HG03575 (cell line): ENCODE data around the gene KASH5.

Source experiments
- ATAC-seq: cut with Tn5 transposase; IDR thresholded peaks from one replicate; pipeline ENCODE4 v1.9.1; 2021; ENCODE audit not compliant: unreplicated experiment, insufficient number of reproducible peaks, low FRiP score; ENCODE audit errors: extremely low read depth

Gene KASH5

DNA sequence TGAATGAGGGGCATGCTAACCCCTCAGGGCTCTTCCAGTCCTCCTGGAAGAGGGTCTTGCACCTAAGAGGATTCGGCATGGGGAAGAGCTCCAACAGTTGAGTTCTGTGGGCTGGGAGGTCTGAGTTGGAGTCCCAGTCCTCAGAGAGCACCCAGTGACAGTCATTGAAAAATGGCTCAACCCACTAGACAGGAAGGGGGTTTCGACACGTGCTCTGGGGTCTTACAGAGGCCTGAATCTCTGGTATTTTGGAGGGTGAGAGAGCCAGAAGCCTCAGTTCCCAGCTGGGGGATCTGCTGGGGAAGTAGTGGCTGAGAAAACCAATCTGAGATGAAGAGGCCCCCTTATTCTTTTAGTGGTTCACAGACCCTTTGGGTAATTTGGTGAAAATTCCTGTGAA is 26.2 kb downstream of the KASH5 start:
- no peak for ATAC-seq

DNA sequence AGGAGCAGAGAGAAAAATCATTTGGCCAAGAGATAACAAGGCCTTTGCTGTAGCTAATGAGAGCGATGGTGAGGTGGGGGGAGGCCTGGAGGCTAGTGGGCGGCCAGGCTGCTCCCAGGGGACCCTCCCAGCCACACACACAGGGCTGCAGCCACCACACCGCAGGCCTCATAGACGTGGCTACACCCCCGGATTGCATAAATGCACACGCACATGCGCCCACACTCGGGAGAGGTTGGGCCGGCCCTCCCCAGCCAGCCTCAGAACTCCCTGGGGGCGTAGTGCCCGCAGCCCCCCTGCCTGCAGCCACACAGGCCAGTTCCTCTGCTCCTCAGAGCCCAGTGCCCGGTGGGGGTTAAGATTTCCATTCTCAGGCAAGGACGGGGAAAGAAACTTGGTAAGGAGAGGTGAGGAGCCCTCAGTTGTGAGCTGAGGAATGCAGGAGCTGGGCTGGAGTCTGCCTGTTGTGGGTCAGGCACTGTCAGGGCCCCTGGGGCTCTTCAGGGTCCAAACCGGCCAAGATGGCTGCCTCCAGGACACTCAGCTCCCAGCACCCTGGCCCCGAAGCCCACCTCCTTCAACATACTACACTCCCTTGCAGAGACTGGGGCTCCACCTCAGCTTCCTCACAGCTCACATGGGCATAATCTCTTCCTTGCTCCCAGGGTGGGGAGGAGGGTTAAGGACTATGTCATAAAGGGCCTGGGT is 27.2 kb downstream of the KASH5 start:
- no peak for ATAC-seq

DNA sequence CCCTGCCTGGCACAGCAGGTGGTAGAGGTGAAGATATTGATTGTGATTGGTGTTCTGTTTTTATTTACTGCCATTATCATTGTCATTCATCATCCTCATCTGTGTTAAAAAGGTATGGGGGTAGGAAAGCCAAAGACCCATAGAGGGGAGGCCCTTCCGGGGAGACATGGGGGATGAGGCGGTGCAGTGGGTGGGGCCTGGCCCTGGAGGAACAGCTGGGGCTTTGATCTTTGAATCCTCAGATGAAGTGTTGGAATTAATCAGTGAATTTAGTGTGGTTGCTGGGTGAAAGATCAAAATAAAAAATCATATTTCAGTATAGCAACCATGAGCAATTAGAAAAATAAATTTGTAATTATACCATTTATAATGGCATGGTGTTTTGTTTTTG is 27.8 kb downstream of the KASH5 start:
- no peak for ATAC-seq

DNA sequence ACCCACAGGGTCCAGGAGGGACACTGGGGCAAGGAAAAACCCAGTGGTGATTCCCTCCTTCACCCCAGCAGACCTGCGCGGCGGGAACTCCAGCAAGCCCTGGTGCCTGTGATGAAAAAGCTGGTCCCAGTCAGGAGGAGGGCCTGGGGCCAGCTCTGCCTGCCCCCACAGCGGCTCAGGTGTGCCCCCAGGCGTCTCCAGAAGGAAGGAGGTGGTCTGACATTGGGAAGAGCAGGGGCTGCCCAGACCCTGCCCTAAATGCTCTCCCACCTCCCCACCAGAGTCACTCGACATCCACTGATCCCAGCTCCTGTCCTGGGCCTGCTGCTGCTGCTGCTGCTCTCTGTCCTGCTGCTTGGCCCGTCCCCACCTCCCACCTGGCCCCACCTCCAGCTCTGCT is 29.0 kb downstream of the KASH5 start:
- ATAC-seq, result no peak

DNA sequence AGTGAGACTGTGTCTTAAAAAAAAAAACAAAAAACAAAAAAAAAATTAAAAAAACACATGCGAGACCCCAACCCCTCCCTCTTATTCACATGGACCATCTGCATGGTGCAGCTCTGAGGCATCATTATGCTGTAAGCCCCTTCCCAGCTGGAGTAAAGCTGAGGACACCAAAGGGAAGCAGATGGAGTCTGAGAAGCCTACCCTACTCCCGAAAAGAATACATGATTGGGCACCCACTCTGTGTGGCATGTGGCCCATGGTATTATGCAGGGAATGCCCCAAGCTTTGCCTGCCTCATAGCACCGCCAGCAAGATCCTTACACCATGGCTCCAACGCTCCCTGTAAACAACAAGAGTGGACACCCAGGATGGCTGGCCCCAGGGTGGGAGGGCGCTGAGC is 30.5 kb downstream of the KASH5 start:
- no peak for ATAC-seq

DNA sequence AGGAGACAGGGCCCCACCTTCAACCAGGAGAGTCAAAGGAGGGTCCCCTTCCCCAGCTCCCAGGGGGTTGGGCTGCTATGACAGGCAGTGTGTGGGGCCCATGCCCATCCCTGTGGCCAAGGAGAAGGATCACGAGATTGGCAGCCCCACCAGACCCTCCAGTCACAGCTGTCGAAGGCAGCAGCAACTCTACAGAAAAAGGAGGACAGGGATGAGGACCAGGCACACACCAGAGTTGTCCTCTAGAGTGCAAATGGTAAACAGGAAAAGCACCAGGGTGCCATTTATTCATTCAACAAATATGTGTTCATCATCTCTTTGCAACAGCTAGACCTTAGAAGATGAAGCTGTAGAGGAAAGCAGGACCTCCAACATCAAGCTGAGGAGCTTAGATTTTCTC is 31.1 kb downstream of the KASH5 start:
- no peak for ATAC-seq

DNA sequence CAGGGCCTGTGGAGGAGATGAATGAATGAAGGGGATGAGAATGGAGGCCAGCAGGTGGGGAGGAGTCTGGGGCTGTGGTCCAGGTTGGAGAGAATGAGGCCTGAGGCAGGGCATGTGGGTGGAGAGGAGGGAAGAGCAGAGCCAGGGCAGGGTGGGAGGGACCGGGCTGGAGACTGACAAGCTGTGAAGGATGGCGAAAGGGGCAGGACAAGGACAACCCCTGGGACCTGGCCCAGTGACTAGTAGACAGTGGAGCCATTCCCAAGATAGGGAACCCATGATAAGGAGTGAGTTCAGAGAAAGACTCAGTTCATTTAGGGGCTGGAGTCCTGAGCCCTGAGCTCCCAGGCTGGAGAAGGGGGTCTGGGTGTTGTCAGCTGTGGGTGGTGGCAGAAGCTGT is 32.2 kb downstream of the KASH5 start:
- no peak for ATAC-seq

DNA sequence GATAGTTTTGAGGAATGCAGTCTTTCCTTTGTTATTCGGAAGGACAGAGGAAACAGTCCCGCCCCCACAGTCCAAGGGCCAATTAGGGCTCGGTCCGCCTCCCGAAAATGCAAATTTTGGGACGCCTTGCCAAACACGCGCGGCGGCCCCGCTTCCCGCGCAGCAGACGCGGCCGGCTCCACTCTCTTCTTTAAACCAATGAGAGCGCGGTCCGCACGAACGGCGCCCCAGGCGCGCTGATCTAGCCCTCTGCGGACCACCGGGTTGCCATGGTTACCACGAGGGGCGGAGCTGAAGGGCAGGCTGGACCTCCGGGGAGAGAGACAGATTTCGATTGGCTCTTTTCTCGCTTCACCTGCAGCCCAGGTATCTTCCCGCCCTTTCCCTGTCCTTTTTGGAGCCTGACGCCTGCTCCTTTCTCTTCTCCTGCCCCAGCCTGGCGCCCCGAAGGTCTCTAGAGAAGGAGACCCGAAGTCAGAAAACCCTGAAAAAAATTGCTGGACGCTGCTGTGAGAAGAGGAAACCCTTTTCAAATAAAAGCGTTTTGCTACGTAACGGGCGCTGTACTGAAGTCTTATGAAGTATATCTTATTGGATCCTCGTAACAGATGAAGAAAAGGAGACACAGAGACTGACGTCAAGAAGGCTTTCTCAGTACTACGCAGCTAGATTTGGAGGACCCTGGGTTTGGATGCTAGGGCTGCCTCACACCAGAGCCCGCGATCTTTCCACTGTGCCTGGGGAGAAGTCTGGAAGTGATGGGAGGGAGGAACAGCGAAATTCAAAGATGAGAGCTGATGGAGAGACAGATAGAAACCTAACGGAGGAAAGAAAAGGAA is 33.2 kb downstream of the KASH5 start:
- ATAC-seq, result no peak

DNA sequence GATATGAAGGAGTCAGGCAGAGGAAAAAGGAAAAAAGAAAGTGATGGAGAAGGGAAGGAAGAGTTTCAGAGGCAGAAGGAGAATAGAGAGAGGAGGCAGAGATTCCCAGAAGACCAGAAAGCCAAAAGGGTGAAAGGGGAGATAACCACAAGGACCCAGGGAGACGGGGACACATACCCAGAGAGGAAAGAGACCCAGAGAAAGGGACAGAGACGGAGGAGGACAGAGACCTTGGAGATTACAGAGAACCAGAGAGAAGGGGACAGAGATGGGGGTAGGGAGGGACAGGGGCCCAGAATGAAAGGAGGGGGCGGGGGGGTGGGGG is 33.8 kb downstream of the KASH5 start:
- no peak for ATAC-seq

DNA sequence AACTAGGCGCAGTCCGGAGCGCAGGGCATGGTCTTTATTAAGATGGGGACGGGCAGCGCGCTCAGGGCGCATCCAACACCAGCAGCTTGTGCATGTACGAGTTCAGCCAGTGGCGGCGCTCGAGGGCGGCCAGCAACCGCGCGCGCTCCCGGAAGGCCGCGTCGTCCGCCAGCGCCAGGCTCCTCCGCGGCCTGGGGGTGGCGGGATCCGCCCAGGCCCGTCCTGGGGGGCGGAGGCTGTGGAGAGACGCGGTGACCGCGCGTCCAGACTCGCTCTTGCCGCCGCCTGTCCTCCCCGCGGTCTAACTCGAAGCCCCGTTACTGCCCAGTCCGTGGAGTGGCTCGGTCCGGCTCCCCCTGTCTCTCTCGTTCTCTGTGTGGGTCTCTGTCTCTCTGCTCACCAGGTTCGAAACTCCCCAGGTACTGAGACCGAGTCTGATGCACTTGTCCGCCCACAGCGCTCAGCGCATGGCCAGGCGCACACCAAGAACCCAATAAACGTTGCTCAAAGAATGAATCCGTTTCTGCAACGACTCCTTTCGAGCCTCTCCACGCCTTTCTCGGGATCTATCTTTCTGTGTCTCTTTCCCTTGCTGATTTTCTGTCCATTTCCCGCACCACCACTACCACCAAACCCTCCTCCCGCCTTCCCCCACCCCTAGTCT is 34.5 kb downstream of the KASH5 start:
- no peak for ATAC-seq

DNA sequence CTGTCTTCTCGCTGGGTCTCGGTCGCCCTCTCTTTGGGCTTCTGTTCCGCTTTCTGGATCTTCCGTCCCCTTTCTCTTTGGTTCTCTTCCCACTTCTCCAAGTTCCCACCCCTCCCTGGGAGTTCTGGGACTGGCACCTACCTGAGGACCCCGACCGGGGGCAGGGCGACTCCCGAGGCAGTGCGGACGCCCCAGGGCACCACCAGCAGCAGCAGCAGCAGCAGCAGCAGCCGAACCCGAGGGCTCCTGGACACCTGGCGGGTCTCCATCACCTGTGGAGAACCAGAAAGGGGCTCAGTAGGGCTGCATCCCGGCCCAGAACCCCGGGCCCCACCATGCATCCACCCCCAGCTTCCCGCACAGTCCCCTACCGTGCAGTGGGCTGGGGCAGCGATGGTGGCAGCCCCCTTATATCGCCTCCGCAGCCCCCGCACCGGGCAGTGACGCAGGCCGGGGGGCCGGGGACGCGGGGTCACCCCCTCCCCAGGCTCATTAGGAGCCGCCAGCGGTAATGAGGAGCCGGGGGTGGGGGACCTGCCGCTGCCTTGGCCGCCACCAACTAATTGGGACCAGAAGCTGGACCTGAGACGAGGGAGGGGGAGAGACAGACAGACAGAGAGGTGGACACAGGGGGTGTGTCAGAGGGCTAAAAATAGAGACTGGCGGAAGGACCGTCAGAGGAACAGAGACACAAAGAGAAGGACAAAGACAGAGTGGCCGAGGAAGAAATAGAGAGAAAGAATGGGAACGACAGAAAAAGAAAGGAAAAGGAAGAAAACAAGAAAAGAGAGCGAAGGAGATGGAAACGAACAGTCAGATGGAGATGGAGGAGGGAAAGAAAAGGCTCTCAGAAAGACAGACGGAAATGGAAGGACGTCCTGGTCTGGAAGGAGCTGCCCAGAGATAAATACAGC is 35.3 kb downstream of the KASH5 start, which contains the start of gene PTH2:
PTH2 (minus strand) TSS at position 371 of the 914 bp plus-strand sequence; CDS start at position 269, 102 bp downstream.
- no peak for ATAC-seq

DNA sequence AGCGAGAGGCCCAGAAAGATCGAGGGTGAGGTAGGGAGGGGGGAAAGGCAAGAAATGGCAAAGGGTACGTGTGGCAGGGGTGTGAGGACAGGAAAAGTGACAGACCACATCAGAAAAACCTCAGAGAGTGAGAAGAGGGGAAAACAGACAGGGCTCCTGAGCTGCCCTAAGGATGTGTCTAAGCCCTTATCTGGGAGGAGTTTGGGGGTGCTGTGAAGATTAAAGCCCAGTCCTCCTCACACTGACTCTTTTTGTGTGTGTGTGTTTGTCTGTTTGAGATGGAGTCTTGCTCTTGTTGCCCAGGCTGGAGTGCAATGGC is 35.9 kb downstream of the KASH5 start:
- no peak for ATAC-seq

DNA sequence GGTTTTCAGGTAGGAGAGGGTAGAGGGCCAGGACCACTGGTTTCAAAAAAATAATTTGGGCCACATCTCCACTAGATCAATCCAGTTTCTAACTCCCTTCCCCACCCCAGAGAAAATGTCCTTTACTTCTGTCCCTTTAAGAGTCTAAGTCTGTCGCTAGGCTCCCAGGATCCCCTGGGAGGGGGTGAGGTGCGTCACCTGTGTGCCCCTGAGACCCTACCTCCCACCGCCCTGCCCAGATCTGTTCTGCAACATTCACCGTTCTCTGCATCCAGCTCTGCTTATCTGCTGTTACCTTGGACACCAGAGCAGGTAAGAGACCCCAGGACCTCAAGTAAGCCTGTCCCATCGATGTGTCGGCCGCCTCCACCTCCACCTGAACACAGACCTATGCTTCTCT is 37.1 kb downstream of the KASH5 start, which contains the start of gene GFY:
GFY (plus strand) TSS at position 211 of the 400 bp plus-strand sequence. CDS start 1,043 bp downstream, outside the sequence.
- no peak for ATAC-seq

DNA sequence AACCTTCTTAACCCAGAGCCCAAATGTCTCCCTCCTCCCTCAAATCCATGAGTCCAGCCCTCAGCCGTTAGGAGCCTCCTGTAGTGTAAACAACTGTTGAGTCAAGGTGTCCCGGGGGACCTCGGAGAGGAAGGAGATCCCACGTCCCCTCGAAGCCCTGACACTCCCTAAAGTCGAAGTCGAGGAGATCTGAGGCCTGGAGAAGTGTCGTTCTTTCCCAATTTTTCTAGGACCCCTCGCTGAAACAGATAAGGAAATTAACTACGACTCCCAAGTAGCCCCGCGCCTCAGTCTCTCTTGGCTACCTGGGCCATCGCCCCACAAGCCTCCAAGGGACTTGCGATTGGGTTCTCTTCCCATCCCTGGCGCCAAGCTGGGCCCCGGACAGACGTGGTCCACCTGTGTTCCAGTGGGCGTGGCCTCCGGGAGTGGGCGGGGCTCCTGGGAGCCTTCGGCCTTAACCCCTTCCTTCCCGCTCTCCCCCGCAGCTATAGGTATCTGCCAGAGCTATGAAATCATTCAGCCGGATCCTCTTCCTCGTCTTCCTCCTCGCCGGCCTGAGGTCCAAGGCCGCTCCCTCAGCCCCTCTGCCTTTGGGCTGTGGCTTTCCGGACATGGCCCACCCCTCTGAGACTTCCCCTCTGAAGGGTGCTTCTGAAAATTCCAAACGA is 38.0 kb downstream of the KASH5 start:
- ATAC-seq, result no peak

DNA sequence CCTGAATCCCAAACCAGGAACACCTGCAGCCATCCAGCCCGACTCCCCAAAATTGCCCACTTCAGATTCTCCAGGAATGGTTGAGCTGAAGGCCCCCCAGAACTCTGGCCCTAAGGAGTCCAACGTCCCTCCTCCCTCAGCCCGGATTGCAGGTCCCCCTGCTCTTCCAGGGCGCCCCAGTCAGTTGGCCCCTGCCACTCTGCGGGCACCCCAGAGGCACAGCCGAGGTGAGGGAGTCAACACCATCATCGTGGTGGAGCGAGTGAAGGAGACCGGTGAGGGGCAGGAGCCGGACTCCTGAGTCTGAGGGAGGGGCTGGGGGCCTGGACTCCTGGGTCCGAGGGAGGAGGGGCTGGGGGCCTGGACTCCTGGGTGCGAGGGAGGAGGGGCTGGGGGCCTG is 39.3 kb downstream of the KASH5 start:
- ATAC-seq, result no peak

DNA sequence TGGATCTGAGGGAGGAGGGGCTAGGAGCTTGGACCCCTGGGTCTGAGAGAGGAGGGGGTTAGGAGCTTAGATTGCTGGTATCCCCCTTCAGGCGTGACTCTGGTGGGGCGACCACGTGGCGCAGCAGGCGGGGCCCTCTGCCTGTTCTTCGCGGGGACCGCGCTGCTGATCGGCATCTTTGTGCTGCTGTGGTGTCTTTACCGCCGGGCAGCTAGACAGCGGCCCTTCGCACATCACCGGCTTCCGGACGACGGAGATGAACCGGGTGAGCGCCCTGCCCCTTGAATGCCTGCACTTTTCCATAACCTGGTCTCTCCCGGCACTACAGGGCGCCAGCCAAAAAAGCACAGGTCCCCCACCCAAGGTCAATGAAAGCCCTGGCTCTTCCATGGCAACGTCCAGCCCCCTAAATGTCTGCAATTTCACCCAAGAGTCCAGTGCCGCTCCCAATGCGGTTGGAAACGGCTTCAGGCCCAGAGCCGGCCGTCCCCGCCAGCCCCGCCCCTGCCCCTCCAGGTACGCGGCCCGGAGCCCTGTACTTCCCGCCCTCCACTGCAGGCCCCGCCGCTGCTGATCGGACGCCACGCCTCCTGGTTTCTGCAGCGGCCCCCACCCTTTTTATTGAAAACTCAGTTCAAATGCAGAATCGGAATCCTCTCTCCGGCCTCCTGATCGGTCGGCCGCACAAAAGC is 40.0 kb downstream of the KASH5 start:
- ATAC-seq, result no peak

DNA sequence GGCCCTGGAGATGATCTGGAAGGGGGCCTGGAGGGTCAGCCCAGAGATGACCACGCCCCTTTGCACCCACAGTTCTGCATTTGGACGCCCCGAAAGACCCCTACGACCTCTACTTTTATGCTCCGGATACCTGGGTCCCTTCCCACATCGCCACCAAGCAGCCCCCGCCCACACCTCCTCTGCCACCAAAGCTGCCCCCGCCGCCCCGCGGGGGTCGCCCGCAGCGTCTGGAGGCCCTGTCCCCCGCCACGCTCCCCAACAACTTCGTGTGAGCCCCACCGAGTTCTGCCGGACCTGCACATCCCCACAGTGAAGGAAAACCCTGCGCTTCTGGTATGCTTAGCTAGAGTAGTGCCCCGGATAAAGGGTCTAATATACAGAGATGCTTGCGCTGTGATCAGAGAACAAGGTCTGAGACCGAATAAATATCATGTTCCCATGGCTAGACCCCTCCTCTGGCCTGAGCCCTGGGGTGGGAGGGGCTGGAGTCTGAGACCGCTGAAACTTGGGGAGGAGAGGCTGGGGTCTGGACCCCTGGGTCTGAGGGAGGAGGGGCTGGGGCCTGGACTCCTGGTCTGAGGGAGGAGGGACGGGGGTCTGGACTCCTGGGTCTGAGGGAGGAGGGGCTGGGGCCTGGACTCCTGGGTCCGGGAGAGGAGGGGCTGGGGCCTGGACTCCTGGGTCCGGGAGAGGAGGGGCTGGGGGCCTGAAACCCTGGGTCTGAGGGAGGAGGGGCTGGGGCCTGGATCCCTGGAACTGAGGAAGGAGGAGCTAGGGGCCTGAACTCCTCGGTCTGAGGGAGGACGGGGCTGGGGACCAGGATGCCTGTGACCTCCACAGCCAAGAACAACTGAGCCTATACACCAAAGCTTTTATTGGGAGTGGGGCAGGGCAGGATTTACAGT is 40.8 kb downstream of the KASH5 start:
- no peak for ATAC-seq
